HUES48 (cell line): Measurements from ENCODE around the gene DPP3.
"Not testable (repeated sequence)": the region's sequence is repeated elsewhere in the genome, so short reads cannot be mapped to it uniquely, and the experiment has no call there.

Experiments
- H3K27ac ChIP-seq: one replicate; pipeline ENCODE4 v1.7.0; 2013; ENCODE audit warnings: low read depth, low read length, inconsistent platforms
- H3K27me3 ChIP-seq: 2 replicates; pipeline ENCODE4 v1.6.1; 2013; ENCODE audit warnings: mild to moderate bottlenecking, low read length; ENCODE audit not compliant: control insufficient read depth, insufficient read depth
- H3K36me3 ChIP-seq: 2 replicates; pipeline ENCODE4 v1.6.1; 2013; ENCODE audit warnings: low read length; ENCODE audit not compliant: control insufficient read depth, insufficient read depth
- H3K4me1 ChIP-seq: 2 replicates; pipeline ENCODE4 v1.6.1; 2013; ENCODE audit warnings: mild to moderate bottlenecking, low read length; ENCODE audit not compliant: control insufficient read depth, insufficient read depth
- H3K4me3 ChIP-seq: 2 replicates; pipeline ENCODE4 v1.5.1; 2013; ENCODE audit warnings: mild to moderate bottlenecking, low read depth, low read length
- H3K9ac ChIP-seq: 2 replicates; pipeline ENCODE4 v1.6.1; 2013; ENCODE audit warnings: mild to moderate bottlenecking, low read depth, low read length, moderate library complexity
- H3K9me3 ChIP-seq: 2 replicates; pipeline ENCODE4 v1.6.1; 2013; ENCODE audit warnings: low read length; ENCODE audit not compliant: control insufficient read depth, insufficient read depth

Gene DPP3, protein sequence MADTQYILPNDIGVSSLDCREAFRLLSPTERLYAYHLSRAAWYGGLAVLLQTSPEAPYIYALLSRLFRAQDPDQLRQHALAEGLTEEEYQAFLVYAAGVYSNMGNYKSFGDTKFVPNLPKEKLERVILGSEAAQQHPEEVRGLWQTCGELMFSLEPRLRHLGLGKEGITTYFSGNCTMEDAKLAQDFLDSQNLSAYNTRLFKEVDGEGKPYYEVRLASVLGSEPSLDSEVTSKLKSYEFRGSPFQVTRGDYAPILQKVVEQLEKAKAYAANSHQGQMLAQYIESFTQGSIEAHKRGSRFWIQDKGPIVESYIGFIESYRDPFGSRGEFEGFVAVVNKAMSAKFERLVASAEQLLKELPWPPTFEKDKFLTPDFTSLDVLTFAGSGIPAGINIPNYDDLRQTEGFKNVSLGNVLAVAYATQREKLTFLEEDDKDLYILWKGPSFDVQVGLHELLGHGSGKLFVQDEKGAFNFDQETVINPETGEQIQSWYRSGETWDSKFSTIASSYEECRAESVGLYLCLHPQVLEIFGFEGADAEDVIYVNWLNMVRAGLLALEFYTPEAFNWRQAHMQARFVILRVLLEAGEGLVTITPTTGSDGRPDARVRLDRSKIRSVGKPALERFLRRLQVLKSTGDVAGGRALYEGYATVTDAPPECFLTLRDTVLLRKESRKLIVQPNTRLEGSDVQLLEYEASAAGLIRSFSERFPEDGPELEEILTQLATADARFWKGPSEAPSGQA

DNA sequence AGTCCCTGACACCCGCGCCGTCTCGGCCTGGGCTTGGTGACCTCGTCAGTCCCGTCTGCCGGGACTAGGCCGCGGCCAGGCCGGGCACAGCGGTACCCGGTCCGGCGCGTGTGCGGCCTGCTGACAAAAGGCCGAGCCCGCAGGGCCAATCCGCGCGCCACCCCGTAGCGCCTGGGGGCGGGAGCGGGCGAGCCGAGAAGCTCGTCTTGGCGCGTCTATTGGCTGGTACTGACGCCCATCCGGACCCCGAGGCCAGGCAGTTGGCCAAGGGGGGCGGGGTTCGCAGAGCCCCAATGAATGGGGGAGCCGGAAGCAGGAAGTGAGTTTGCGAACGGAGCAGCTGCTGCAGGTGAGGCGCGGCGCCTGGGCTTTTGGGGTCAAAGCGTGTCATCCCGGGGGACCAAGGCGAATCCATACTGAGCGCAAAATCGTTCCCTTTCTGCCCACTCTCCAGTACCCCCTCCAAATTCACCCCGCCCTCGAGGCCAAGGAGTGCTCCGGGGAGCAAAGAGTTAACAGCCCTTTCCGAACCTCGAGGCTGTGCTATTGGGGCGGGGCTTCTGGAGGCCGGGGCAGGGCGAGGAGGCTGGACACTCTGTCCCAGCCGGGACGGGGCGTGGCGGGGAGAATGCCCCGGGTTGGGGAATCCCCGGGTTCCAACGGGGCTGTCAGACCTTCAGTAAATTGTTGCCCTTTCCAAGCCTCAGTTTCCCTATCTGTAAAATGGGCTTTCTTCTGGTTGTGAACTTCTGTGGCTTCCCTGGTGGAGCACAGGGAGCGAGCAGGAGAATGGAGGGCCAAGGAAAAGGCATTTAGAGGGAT is at the start of gene DPP3:
TSS of gene DPP3 (plus strand) at position 318 of the 822 bp plus-strand sequence. CDS start 1,767 bp downstream, outside the sequence.
- Histone ChIP-seq H3K36me3 (peaks cover 16% of the 10 kb centered on the region), H3K9me3 (no peaks in the 10 kb centered on the region), H3K9ac (peak within 1 kb of the TSS; percentile 90), H3K4me3 (peak within 1 kb of the TSS; percentile 91), H3K27me3 (no peaks in the 10 kb centered on the region), H3K4me1 (no peaks in the 10 kb centered on the region), H3K27ac (peak within 1 kb of the TSS; percentile 96)

- not testable (repeated sequence) for H3K4me1 ChIP-seq, H3K9ac ChIP-seq
These were observed 48.9 kb upstream of the DPP3 start for GRCh38 chr11:66431287-66431686.

GRCh38 chr11:66431871-66432329 is 48.3 kb upstream of the DPP3 start:
- not testable (repeated sequence) for H3K4me3 ChIP-seq, H3K9me3 ChIP-seq, H3K27me3 ChIP-seq, H3K9ac ChIP-seq, H3K4me1 ChIP-seq, H3K27ac ChIP-seq
- H3K36me3 ChIP-seq = peaks cover 22% of the 10 kb centered on the region

More at GRCh38 chr11:66431287-66431686, 48.9 kb upstream of the DPP3 start:
- not testable (repeated sequence) for H3K9me3 ChIP-seq, H3K27ac ChIP-seq, H3K27me3 ChIP-seq, H3K4me3 ChIP-seq
- H3K36me3 ChIP-seq = peaks cover 16% of the 10 kb centered on the region

DNA sequence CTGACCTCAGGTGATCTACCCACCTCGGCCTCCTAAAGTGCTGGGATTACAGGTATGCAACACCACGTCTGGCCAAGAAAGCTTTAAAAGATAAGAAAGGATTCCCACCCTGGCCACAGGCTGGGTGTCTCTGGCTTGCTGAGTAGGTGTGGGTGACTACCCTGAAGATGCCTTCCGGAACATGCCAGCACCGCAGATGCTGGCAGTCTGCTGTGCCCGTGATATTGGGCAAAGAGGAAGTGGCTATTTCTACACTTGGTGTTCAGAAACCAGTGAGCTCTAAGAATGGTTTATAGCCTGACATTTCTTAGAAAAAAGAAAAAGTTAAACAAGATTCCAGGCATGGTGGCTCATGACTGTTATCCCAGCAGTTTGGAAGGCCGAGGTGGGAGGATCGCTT is 47.6 kb upstream of the DPP3 start:
- Histone ChIP-seq H3K9ac (no peak overlapping the region), H3K9me3 (no peaks in the 10 kb centered on the region), H3K27ac (no peak overlapping the region), H3K4me3 (no peak overlapping the region), H3K4me1 (no peaks in the 10 kb centered on the region), H3K27me3 (no peaks in the 10 kb centered on the region), H3K36me3 (peaks cover 25% of the 10 kb centered on the region)

DNA sequence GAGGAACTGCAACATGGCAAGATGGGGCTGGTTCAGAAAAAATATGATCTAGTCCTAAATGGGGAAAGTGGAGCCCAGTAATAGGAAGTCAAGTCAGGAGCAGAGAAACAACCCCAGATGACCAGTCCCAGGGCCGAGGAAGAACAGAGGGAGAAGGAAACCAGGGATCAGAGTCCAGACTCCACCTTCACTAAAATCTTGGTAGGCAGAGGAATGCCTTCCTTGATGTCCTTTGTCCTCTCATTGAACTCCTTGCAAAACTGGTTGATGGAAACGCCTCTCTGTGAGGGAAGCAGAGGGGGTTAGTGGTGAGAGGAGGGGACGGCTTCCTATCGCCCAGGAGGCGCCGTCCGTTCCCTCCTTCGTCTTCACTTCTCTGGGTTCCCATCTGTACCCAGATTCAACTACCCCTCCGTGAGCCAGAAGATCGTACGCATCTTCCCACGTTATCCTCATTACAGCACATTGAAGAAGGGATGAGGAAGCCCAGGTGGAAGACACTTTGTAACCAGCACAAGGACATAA is 42.2 kb upstream of the DPP3 start:
- Histone ChIP-seq H3K36me3 (peaks cover 25% of the 10 kb centered on the region), H3K9me3 (peaks cover 1% of the 10 kb centered on the region), H3K4me1 (no peaks in the 10 kb centered on the region), H3K27ac (peak overlapping the region; percentile 97), H3K4me3 (peak overlapping the region; percentile 94), H3K9ac (peak overlapping the region; percentile 90), H3K27me3 (no peaks in the 10 kb centered on the region)

DNA sequence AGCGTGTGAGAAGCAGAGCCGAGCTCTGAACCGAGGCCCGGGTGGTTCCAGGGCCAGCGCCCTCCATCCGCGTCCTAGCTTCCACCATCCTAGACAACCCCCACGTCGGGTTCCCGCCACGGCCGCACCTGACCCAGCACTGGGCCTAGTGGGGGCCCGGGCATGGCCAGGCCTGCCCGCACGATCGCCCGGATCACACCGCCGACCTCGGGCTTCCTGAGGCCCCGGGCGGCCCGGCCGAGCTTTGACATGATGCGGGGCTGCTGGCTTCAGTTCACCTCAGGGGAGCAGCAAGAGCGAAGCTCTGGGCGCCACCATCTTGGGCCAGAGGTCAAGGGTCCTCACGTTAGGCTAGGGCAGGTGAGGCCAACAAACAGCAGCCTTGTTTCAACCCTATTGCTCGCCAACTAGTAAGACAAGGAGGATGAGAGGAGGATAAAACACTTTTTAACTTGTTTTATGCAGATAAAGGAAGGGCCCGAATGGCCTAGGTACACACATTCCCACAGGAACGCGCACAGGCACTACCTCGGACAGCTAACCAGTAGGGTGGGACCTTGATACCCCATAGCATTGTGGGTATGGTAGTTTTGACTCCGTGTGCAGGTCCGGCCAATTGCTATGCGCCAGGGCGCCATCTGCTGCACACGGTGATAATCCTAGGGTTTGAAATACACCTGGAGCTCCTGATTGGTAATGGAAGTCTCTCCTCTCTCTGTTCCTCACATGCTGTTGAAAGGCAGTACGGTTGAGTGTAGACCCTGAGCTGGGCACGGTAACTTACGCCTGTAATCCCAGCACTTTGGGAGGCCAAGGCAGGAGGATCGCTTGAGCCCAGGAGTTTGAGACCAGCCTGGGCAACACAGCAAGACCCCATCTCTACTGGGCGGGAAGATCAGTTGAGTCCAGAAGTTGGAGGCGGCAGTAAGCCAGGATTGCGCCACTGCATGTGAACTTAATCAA is 41.4 kb upstream of the DPP3 start, which contains the start of gene MRPL11:
TSS of gene MRPL11 (minus strand) at position 345 of the 963 bp plus-strand sequence. CDS start at position 251, 94 bp downstream.
- no peaks in the 10 kb centered on the region for H3K4me1 ChIP-seq
- H3K4me3 ChIP-seq = peak within 1 kb of the TSS; percentile 94
- peak within 1 kb of the TSS; percentile 90 for H3K9ac ChIP-seq
- H3K27me3 ChIP-seq = no peaks in the 10 kb centered on the region
- H3K27ac ChIP-seq = peak within 1 kb of the TSS; percentile 97
- peaks cover 9% of the 10 kb centered on the region for H3K9me3 ChIP-seq
- peaks cover 25% of the 10 kb centered on the region for H3K36me3 ChIP-seq

DNA sequence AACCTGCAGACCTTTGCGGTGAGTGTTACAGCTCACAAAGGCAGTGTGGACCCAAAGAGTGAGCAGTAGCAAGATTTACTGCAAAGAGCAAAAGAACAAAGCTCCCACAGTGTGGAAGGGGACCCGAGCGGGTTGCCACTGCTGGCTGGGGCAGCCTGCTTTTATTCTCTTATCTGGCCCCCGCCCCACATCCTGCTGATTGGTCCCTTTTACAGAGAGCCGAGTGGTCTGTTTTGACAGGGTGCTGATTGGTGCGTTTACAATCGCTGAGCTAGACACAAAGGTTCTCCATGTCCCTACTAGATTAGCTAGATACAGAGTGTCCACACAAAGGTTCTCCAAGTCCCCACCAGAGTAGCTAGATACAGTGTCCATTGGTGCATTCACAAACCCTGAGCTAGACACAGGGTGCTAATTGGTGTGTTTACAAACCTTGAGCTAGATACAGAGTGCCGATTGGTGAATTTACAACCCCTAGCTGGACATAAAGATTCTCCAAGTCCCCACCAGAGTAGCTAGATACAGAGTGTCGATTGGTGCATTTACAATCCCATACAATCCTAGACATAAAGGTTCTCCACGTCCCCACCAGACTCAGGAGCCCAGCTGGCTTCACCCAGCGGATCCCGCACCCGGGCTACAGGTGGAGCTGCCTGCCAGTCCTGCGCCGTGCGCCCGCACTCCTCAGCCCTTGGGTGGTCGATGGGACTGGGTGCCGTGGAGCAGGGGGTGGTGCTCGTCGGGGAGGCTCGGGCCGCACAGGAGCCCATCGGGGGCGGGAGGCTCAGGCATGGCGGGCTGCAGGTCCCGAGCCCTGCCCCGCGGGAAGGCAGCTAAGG is 39.9 kb upstream of the DPP3 start:
- H3K4me3 ChIP-seq, H3K9ac ChIP-seq, H3K4me1 ChIP-seq, H3K27ac ChIP-seq, H3K27me3 ChIP-seq: not testable (repeated sequence)
- Histone ChIP-seq H3K36me3 (peaks cover 19% of the 10 kb centered on the region), H3K9me3 (peaks cover 15% of the 10 kb centered on the region)

- H3K27ac ChIP-seq, H3K27me3 ChIP-seq, H3K4me1 ChIP-seq, H3K4me3 ChIP-seq, H3K9ac ChIP-seq: not testable (repeated sequence)
- peaks cover 13% of the 10 kb centered on the region for H3K36me3 ChIP-seq
- peaks cover 15% of the 10 kb centered on the region for H3K9me3 ChIP-seq
These were observed 39.3 kb upstream of the DPP3 start for GRCh38 chr11:66440940-66441282.

- peaks cover 15% of the 10 kb centered on the region for H3K9me3 ChIP-seq
- no peaks in the 10 kb centered on the region for H3K27me3 ChIP-seq
- H3K4me3 ChIP-seq = no peak overlapping the region
- no peak overlapping the region for H3K9ac ChIP-seq
- H3K4me1 ChIP-seq = no peaks in the 10 kb centered on the region
- H3K36me3 ChIP-seq = no peaks in the 10 kb centered on the region
- H3K27ac ChIP-seq = no peak overlapping the region
These were observed 36.6 kb upstream of the DPP3 start for GRCh38 chr11:66443602-66444001.
